ENCODE measurements around the gene TMEM51. TPM values are rescaled to one million over a fixed set of nuclear protein-coding genes. Genes with fewer than 3 reads are reported as not detected.

TMEM51 gene
- total RNA-seq, 1 donor from 2014 or later, result 6.9 TPM

- Histone ChIP-seq H3K27me3 (ENCODE audit: insufficient read depth, low read length) (no peaks in the 10 kb centered on the region), H3K9me3 (ENCODE audit: insufficient read depth, low read depth, low read length) (no peaks in the 10 kb centered on the region), H3K4me3 (ENCODE audit: insufficient read depth, low read depth, low read length) (no peak overlapping the region), H3K36me3 (ENCODE audit: insufficient read depth, low read length) (no peaks in the 10 kb centered on the region), H3K4me2 (ENCODE audit: low read length) (no peak overlapping the region), H3K4me1 (ENCODE audit: insufficient read depth, low read length) (no peaks in the 10 kb centered on the region), H3K9ac (ENCODE audit: low read length) (no peak overlapping the region), H2AFZ (ENCODE audit: low read depth, low read length) (no peak overlapping the region), H3K79me2 (ENCODE audit: insufficient read depth, low read length) (no peaks in the 10 kb centered on the region), H3K27ac (ENCODE audit: low read depth, low read length) (no peak overlapping the region), H4K20me1 (ENCODE audit: insufficient read depth, low read length) (no peaks in the 10 kb centered on the region)
- peaks cover 9% of the 10 kb centered on the region for H3K9me3 Mint-ChIP-seq (ENCODE audit: unreplicated experiment)
- DNase-seq (ENCODE audit: low read depth) (no peak), FAIRE-seq (no peak)
- peaks cover 26% of the 10 kb centered on the region for H3K27me3 Mint-ChIP-seq (ENCODE audit: low read depth, unreplicated experiment)
- no peak overlapping the region for H3K27ac Mint-ChIP-seq (ENCODE audit: unreplicated experiment)
- no peaks in the 10 kb centered on the region for H3K4me1 Mint-ChIP-seq (ENCODE audit: low read depth, unreplicated experiment)
- H3K36me3 Mint-ChIP-seq (ENCODE audit: low read depth, unreplicated experiment), result no peaks in the 10 kb centered on the region
- TF ChIP-seq, protein P1, sequence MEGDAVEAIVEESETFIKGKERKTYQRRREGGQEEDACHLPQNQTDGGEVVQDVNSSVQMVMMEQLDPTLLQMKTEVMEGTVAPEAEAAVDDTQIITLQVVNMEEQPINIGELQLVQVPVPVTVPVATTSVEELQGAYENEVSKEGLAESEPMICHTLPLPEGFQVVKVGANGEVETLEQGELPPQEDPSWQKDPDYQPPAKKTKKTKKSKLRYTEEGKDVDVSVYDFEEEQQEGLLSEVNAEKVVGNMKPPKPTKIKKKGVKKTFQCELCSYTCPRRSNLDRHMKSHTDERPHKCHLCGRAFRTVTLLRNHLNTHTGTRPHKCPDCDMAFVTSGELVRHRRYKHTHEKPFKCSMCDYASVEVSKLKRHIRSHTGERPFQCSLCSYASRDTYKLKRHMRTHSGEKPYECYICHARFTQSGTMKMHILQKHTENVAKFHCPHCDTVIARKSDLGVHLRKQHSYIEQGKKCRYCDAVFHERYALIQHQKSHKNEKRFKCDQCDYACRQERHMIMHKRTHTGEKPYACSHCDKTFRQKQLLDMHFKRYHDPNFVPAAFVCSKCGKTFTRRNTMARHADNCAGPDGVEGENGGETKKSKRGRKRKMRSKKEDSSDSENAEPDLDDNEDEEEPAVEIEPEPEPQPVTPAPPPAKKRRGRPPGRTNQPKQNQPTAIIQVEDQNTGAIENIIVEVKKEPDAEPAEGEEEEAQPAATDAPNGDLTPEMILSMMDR (IDR thresholded peaks at IDR 0.05; ENCODE audit: insufficient read depth, low read depth, low read length), result no peak
- no peak for TF ChIP-seq EZH2 (IDR thresholded peaks at IDR 0.05; ENCODE audit: insufficient read depth, low read length)
- H3K4me3 Mint-ChIP-seq (ENCODE audit: unreplicated experiment), result no peak overlapping the region
Observed at GRCh38 chr1:15106608-15107007, 46.9 kb upstream of the TMEM51 start.

DNA sequence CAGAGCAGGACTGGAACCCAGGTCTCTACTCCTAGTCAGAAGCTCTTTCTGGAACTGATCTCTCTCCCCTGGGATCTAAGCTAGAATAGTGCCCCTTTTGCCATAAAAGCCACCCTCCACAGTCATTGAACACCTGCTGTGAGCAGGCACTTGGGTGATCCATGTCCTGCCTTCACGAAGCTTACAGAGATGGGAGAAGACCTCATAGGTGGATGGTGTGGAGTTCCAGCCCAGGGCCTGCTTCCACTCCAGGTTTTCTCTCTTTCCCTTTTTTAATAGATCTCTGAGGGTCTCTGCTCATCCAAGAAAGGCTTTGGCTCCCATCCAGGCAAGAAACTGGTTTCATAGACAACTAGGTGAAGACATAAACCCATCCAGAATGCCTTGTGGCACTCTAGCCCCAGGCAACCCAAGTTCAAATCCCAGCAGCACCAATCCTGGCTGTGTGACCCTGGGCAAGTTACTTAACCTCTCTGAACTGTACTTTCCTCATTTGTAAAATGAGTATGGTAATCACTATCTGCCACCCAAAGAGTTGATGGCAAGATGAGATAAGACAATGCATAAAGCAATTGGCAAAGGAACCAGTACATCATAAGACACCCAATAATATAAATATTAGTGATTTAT is 46.4 kb upstream of the TMEM51 start:
- Mint-ChIP-seq H3K4me1 (ENCODE audit: low read depth, unreplicated experiment) (no peaks in the 10 kb centered on the region), H3K27me3 (ENCODE audit: low read depth, unreplicated experiment) (peaks cover 24% of the 10 kb centered on the region), H3K9me3 (ENCODE audit: unreplicated experiment) (peaks cover 9% of the 10 kb centered on the region), H3K4me3 (ENCODE audit: unreplicated experiment) (no peak overlapping the region), H3K36me3 (ENCODE audit: low read depth, unreplicated experiment) (no peaks in the 10 kb centered on the region), H3K27ac (ENCODE audit: unreplicated experiment) (no peak overlapping the region)
- Histone ChIP-seq H2AFZ (ENCODE audit: low read depth, low read length) (no peak overlapping the region), H3K27me3 (ENCODE audit: insufficient read depth, low read length) (no peaks in the 10 kb centered on the region), H3K4me3 (ENCODE audit: insufficient read depth, low read depth, low read length) (no peak overlapping the region), H3K79me2 (ENCODE audit: insufficient read depth, low read length) (no peaks in the 10 kb centered on the region), H4K20me1 (ENCODE audit: insufficient read depth, low read length) (no peaks in the 10 kb centered on the region), H3K9me3 (ENCODE audit: insufficient read depth, low read depth, low read length) (no peaks in the 10 kb centered on the region), H3K4me1 (ENCODE audit: insufficient read depth, low read length) (no peaks in the 10 kb centered on the region), H3K36me3 (ENCODE audit: insufficient read depth, low read length) (no peaks in the 10 kb centered on the region), H3K27ac (ENCODE audit: low read depth, low read length) (no peak overlapping the region), H3K4me2 (ENCODE audit: low read length) (no peak overlapping the region), H3K9ac (ENCODE audit: low read length) (no peak overlapping the region)
- TF ChIP-seq, protein P1 (IDR thresholded peaks at IDR 0.05; ENCODE audit: insufficient read depth, low read depth, low read length), result no peak
- TF ChIP-seq EZH2 (IDR thresholded peaks at IDR 0.05; ENCODE audit: insufficient read depth, low read length), result no peak
- FAIRE-seq (no peak), DNase-seq (ENCODE audit: low read depth) (no peak)

GRCh38 chr1:15107911-15108310 is 45.6 kb upstream of the TMEM51 start:
- Mint-ChIP-seq H3K36me3 (ENCODE audit: low read depth, unreplicated experiment) (no peaks in the 10 kb centered on the region), H3K4me1 (ENCODE audit: low read depth, unreplicated experiment) (no peaks in the 10 kb centered on the region), H3K27ac (ENCODE audit: unreplicated experiment) (no peak overlapping the region), H3K27me3 (ENCODE audit: low read depth, unreplicated experiment) (peaks cover 18% of the 10 kb centered on the region), H3K4me3 (ENCODE audit: unreplicated experiment) (no peak overlapping the region), H3K9me3 (ENCODE audit: unreplicated experiment) (peaks cover 9% of the 10 kb centered on the region)
- no peaks in the 10 kb centered on the region for H3K79me2 ChIP-seq (ENCODE audit: insufficient read depth, low read length)
- H3K4me3 ChIP-seq (ENCODE audit: insufficient read depth, low read depth, low read length), result no peak overlapping the region
- H3K4me2 ChIP-seq (ENCODE audit: low read length), result no peak overlapping the region
- H2AFZ ChIP-seq (ENCODE audit: low read depth, low read length), result no peak overlapping the region
- no peak for TF ChIP-seq EZH2 (IDR thresholded peaks at IDR 0.05; ENCODE audit: insufficient read depth, low read length)
- TF ChIP-seq, protein P1 (IDR thresholded peaks at IDR 0.05; ENCODE audit: insufficient read depth, low read depth, low read length), result no peak
- FAIRE-seq, result no peak
- H3K4me1 ChIP-seq (ENCODE audit: insufficient read depth, low read length), result no peaks in the 10 kb centered on the region
- H3K9ac ChIP-seq (ENCODE audit: low read length), result no peak overlapping the region
- no peaks in the 10 kb centered on the region for H3K27me3 ChIP-seq (ENCODE audit: insufficient read depth, low read length)
- no peak for DNase-seq (ENCODE audit: low read depth)
- H3K27ac ChIP-seq (ENCODE audit: low read depth, low read length), result no peak overlapping the region
- H3K9me3 ChIP-seq (ENCODE audit: insufficient read depth, low read depth, low read length), result no peaks in the 10 kb centered on the region
- H4K20me1 ChIP-seq (ENCODE audit: insufficient read depth, low read length), result no peaks in the 10 kb centered on the region
- no peaks in the 10 kb centered on the region for H3K36me3 ChIP-seq (ENCODE audit: insufficient read depth, low read length)

Data from astrocyte (in vitro differentiated cells and primary cell).